Astrocyte (in vitro differentiated cells and primary cell): ENCODE measurements around the gene PCK2. TPM values are rescaled to one million over a fixed set of nuclear protein-coding genes. Genes with fewer than 3 reads are reported as not detected.
A peak's percentile ranks its signal among the peaks of the same experiment; 100 is the strongest.

Experiments
- DNase-seq: peaks from one replicate; pipeline ENCODE4 v3.0.0-alpha.2; 2010; ENCODE audit warnings: low read depth
- FAIRE-seq: peaks from 2 replicates; lab custom pipeline; 2011; peaks lifted over from hg19 to GRCh38; lab: Jason Lieb, UNC
- H2AFZ ChIP-seq: 2 replicates; pipeline ENCODE4 v1.6.0; 2012; ENCODE audit warnings: low read depth, low read length, inconsistent platforms
- H3K27ac ChIP-seq: 2 replicates; pipeline ENCODE4 v1.5.1; 2011; ENCODE audit warnings: low read depth, low read length, inconsistent platforms
- H3K27me3 ChIP-seq: 2 replicates; pipeline ENCODE4 v1.6.0; 2011; ENCODE audit warnings: low read length, inconsistent platforms; ENCODE audit not compliant: insufficient read depth
- H3K36me3 ChIP-seq: 2 replicates; pipeline ENCODE4 v1.5.1; 2011; ENCODE audit warnings: low read length, inconsistent platforms; ENCODE audit not compliant: insufficient read depth
- H3K4me1 ChIP-seq: 2 replicates; pipeline ENCODE4 v1.5.1; 2011; ENCODE audit warnings: low read length, inconsistent platforms; ENCODE audit not compliant: insufficient read depth
- H3K4me2 ChIP-seq: 2 replicates; pipeline ENCODE4 v1.6.0; 2012; ENCODE audit warnings: low read length, inconsistent platforms
- H3K4me3 ChIP-seq: 2 replicates; pipeline ENCODE4 v1.5.1; 2011; ENCODE audit warnings: low read depth, mild to moderate bottlenecking, low read length, inconsistent platforms; ENCODE audit not compliant: insufficient read depth
- H3K79me2 ChIP-seq: 2 replicates; pipeline ENCODE4 v1.6.0; 2012; ENCODE audit warnings: mild to moderate bottlenecking, low read length, inconsistent platforms; ENCODE audit not compliant: insufficient read depth
- H3K9ac ChIP-seq: 2 replicates; pipeline ENCODE4 v1.6.0; 2012; ENCODE audit warnings: mild to moderate bottlenecking, low read length, inconsistent platforms
- H3K9me3 ChIP-seq: 2 replicates; pipeline ENCODE4 v1.5.1; 2012; ENCODE audit warnings: low read depth, mild to moderate bottlenecking, low read length, inconsistent platforms; ENCODE audit not compliant: insufficient read depth
- H4K20me1 ChIP-seq: 2 replicates; pipeline ENCODE4 v1.6.0; 2012; ENCODE audit warnings: low read length, inconsistent platforms; ENCODE audit not compliant: insufficient read depth
- H3K27ac Mint-ChIP-seq: one replicate; pipeline ENCODE4 v1.8.0; 2021; ENCODE audit warnings: mild to moderate bottlenecking, mixed read lengths; ENCODE audit not compliant: unreplicated experiment
- H3K27me3 Mint-ChIP-seq: one replicate; pipeline ENCODE4 v1.8.0; 2021; ENCODE audit warnings: low read depth, mixed read lengths; ENCODE audit not compliant: unreplicated experiment
- H3K36me3 Mint-ChIP-seq: one replicate; pipeline ENCODE4 v1.8.0; 2021; ENCODE audit warnings: low read depth, mixed read lengths; ENCODE audit not compliant: unreplicated experiment
- H3K4me1 Mint-ChIP-seq: one replicate; pipeline ENCODE4 v1.8.0; 2021; ENCODE audit warnings: low read depth, mixed read lengths; ENCODE audit not compliant: unreplicated experiment
- H3K4me3 Mint-ChIP-seq: one replicate; pipeline ENCODE4 v1.8.0; 2021; ENCODE audit warnings: mild to moderate bottlenecking, moderate library complexity, mixed read lengths; ENCODE audit not compliant: unreplicated experiment
- H3K9me3 Mint-ChIP-seq: one replicate; pipeline ENCODE4 v1.8.0; 2021; ENCODE audit warnings: mild to moderate bottlenecking, mixed read lengths; ENCODE audit not compliant: unreplicated experiment
- EZH2 ChIP-seq: IDR thresholded peaks from 2 replicates; pipeline ENCODE4 v1.6.1; 2012; ENCODE audit warnings: mild to moderate bottlenecking, low read length, inconsistent platforms; ENCODE audit not compliant: insufficient read depth
- total RNA-seq: library from RNA; stranded (reverse); gene quantifications from 2 replicates; pipeline ENCODE4 v1.2.1, GENCODE V29; 2021
- TF ChIP-seq, protein P1 (sequence below): IDR thresholded peaks from 2 replicates; pipeline ENCODE4 v1.5.1; 2011; ENCODE audit warnings: low read depth, mild to moderate bottlenecking, inconsistent platforms, low read length, moderate library complexity; ENCODE audit not compliant: insufficient read depth

The PCK2 gene
- total RNA-seq, 1 donor from 2014 or later, result 73.8 TPM

DNA sequence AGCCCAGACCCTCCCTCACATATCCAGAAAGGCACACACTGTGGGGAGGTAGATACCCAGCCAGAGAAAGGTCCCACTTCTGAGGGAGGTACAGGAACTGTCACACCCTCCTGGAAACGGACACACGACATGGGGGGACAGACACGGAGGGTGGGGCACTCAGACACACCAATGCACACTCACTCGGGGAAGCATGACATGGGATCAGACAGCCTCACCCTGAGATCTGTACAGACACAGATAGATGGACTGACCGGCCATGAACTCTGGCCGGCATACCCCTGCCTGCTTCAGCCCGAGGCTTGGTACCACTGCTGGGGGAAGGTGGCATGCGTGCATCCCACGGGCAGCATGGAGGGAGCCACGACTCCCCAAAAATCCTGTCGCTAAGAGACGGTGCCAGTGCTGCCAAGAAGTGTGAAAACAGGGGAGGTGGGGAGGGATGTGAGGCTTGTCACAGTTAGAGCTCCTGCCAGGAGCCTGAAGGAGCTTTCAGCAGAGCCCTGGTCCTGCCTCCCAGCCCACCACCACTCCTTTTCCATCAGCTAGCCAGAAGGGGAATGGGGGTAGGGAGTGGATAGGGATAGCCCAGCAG is 22.2 kb upstream of the PCK2 start:
- no peak overlapping the region for H3K9ac ChIP-seq
- Mint-ChIP-seq H3K4me3 (peak overlapping the region; percentile 34), H3K9me3 (no peaks in the 10 kb centered on the region), H3K27me3 (peaks cover 73% of the 10 kb centered on the region), H3K4me1 (no peaks in the 10 kb centered on the region), H3K36me3 (peaks cover 2% of the 10 kb centered on the region), H3K27ac (no peak overlapping the region)
- H3K27me3 ChIP-seq, result peaks cover 3% of the 10 kb centered on the region
- no peak overlapping the region for H3K27ac ChIP-seq
- no peaks in the 10 kb centered on the region for H3K9me3 ChIP-seq
- H4K20me1 ChIP-seq, result no peaks in the 10 kb centered on the region
- no peak overlapping the region for H3K4me3 ChIP-seq
- FAIRE-seq, result no peak
- H3K79me2 ChIP-seq, result no peaks in the 10 kb centered on the region
- DNase-seq, result no peak
- H3K36me3 ChIP-seq, result no peaks in the 10 kb centered on the region
- no peak overlapping the region for H2AFZ ChIP-seq
- H3K4me1 ChIP-seq, result no peaks in the 10 kb centered on the region
- no peak overlapping the region for H3K4me2 ChIP-seq
- no peak for TF ChIP-seq EZH2
- TF ChIP-seq, protein P1, sequence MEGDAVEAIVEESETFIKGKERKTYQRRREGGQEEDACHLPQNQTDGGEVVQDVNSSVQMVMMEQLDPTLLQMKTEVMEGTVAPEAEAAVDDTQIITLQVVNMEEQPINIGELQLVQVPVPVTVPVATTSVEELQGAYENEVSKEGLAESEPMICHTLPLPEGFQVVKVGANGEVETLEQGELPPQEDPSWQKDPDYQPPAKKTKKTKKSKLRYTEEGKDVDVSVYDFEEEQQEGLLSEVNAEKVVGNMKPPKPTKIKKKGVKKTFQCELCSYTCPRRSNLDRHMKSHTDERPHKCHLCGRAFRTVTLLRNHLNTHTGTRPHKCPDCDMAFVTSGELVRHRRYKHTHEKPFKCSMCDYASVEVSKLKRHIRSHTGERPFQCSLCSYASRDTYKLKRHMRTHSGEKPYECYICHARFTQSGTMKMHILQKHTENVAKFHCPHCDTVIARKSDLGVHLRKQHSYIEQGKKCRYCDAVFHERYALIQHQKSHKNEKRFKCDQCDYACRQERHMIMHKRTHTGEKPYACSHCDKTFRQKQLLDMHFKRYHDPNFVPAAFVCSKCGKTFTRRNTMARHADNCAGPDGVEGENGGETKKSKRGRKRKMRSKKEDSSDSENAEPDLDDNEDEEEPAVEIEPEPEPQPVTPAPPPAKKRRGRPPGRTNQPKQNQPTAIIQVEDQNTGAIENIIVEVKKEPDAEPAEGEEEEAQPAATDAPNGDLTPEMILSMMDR, result no peak

DNA sequence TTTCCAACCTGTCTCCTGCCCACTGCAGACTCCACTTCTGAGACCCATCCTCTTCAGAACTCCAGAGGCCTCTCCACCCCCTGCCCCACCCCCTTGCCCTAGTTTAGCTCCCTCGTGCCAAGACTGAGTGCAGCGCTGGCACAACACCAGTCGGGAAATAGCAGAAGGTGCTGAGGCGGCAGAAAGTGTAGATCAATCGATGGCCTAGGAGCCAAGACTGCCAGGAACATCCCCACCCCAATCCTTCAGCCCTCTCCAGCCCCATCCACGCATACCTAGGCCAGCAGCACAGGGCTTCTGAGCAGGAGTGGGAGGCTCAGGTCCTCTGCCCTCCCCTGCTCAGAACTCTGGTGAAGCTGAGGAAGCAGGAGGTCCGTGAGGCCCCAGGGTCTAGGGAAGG is 21.7 kb upstream of the PCK2 start:
- TF ChIP-seq, protein P1, result no peak
- TF ChIP-seq EZH2, result no peak
- Mint-ChIP-seq H3K4me3 (no peak overlapping the region), H3K27ac (no peak overlapping the region), H3K36me3 (peaks cover 2% of the 10 kb centered on the region), H3K9me3 (no peaks in the 10 kb centered on the region), H3K27me3 (peaks cover 73% of the 10 kb centered on the region), H3K4me1 (no peaks in the 10 kb centered on the region)
- Histone ChIP-seq H3K9ac (no peak overlapping the region), H4K20me1 (no peaks in the 10 kb centered on the region), H3K27ac (no peak overlapping the region), H3K4me2 (no peak overlapping the region), H3K4me1 (no peaks in the 10 kb centered on the region), H3K9me3 (no peaks in the 10 kb centered on the region), H3K27me3 (peaks cover 3% of the 10 kb centered on the region), H3K79me2 (no peaks in the 10 kb centered on the region), H3K4me3 (no peak overlapping the region), H3K36me3 (no peaks in the 10 kb centered on the region), H2AFZ (no peak overlapping the region)
- FAIRE-seq, result no peak
- no peak for DNase-seq
